CD8-positive, alpha-beta memory T cell (primary cell): ENCODE measurements around the gene USP35. TPM values are rescaled to one million over a fixed set of nuclear protein-coding genes. Genes with fewer than 3 reads are reported as not detected.

Experiments used
- CTCF ChIA-PET: fragments of 350-600 bp; sonication (Branson Sonifier 250); formaldehyde crosslinking; loops from one replicate; lab custom pipeline; 2021; ENCODE audit warnings: antibody characterized with exemption; lab: Charles Lee
- POLR2A ChIA-PET: fragments of 350-600 bp; sonication (Branson Sonifier 250); formaldehyde crosslinking; loops from one replicate; lab custom pipeline; 2021; ENCODE audit warnings: antibody characterized with exemption; lab: Charles Lee
- DNase-seq, 5 donors: peaks; one replicate each; pipeline versions ENCODE4 v3.0.0 to v3.0.0-alpha.2; 2020 to 2022; ENCODE audit warnings: mixed read lengths in 1 of 5
- H3K27ac ChIP-seq: one replicate; pipeline ENCODE4 v1.7.0; 2013; ENCODE audit warnings: low read depth, mild to moderate bottlenecking, low read length, moderate library complexity
- H3K27me3 ChIP-seq: 2 replicates; pipeline ENCODE4 v1.7.0; 2013; ENCODE audit warnings: low read length, mild to moderate bottlenecking; ENCODE audit not compliant: insufficient read depth, poor library complexity, severe bottlenecking
- H3K36me3 ChIP-seq: 2 replicates; pipeline ENCODE4 v1.7.0; 2013; ENCODE audit warnings: mild to moderate bottlenecking, low read length, moderate library complexity; ENCODE audit not compliant: insufficient read depth
- H3K4me1 ChIP-seq: 2 replicates; pipeline ENCODE4 v1.7.0; 2013; ENCODE audit warnings: mild to moderate bottlenecking, low read length, moderate library complexity; ENCODE audit not compliant: insufficient read depth
- H3K4me3 ChIP-seq: 2 replicates; pipeline ENCODE4 v1.7.0; 2013; ENCODE audit warnings: mild to moderate bottlenecking, low read length
- H3K9me3 ChIP-seq: 2 replicates; pipeline ENCODE4 v1.7.0; 2013; ENCODE audit warnings: mild to moderate bottlenecking, low read length
- H3K27ac Mint-ChIP-seq, 8 donors: one replicate each; pipeline ENCODE4 v1.8.0; 2020 to 2021; ENCODE audit warnings: mixed read lengths in 8 of 8, mild to moderate bottlenecking in 6 of 8, inconsistent platforms in 3 of 8, moderate library complexity in 3 of 8
- H3K27me3 Mint-ChIP-seq, 2 donors: one replicate each; pipeline ENCODE4 v1.8.0; 2020 to 2021; ENCODE audit warnings: mixed read lengths in 2 of 2, mild to moderate bottlenecking in 1 of 2, moderate library complexity in 1 of 2
- H3K36me3 Mint-ChIP-seq, 3 donors: one replicate each; pipeline ENCODE4 v1.8.0; 2020 to 2021; ENCODE audit warnings: mixed read lengths in 3 of 3, inconsistent platforms in 1 of 3, mild to moderate bottlenecking in 1 of 3
- H3K4me1 Mint-ChIP-seq, 3 donors: one replicate each; pipeline ENCODE4 v1.8.0; 2020 to 2021; ENCODE audit warnings: mixed read lengths in 3 of 3, inconsistent platforms in 1 of 3, mild to moderate bottlenecking in 1 of 3
- H3K4me3 Mint-ChIP-seq, 7 donors: one replicate each; pipeline ENCODE4 v1.8.0; 2020 to 2021; ENCODE audit warnings: mixed read lengths in 7 of 7, mild to moderate bottlenecking in 6 of 7, moderate library complexity in 4 of 7, inconsistent platforms in 2 of 7
- H3K9me3 Mint-ChIP-seq, 5 donors: one replicate each; pipeline ENCODE4 v1.8.0; 2020 to 2022; ENCODE audit warnings: mixed read lengths in 5 of 5, mild to moderate bottlenecking in 3 of 5, moderate library complexity in 2 of 5, inconsistent platforms in 1 of 5
- polyA plus RNA-seq: library from polyadenylated mRNA; unstranded; fragments of 300-500 nt; fragmentation: Illumina TruSeq; gene quantifications from one replicate; pipeline ENCODE4 v1.2.3, GENCODE V29; 2021
- total RNA-seq, 2 experiments: library from RNA; stranded (reverse); gene quantifications; one replicate each; pipeline ENCODE4 v1.2.3, GENCODE V29; 2021

USP35 gene
- total and polyA plus RNA-seq, 3 experiments from 2014 or later = 1.1 to 4.4 (median 4.4) TPM

- ChIA-PET CTCF (interaction anchor here (0.7 kb wide), 1 partner anchor 8 kb away, joined by 3 read pairs; no protein-coding TSS in a partner anchor), POLR2A (no interaction called here)
- Mint-ChIP-seq H3K36me3 (peaks cover 3 to 51% (median 8%) of the 10 kb centered on the region in 3 donors), H3K9me3 (peaks cover 10 to 39% (median 24%) of the 10 kb centered on the region in 5 donors), H3K27ac (no peak overlapping the region), H3K27me3 (peaks cover 8 to 11% of the 10 kb centered on the region in 2 donors), H3K4me3 (no peak overlapping the region), H3K4me1 (peaks cover 0 to 4% (median 0%) of the 10 kb centered on the region in 3 donors)
- Histone ChIP-seq H3K4me1 (no peaks in the 10 kb centered on the region), H3K9me3 (peaks cover 9% of the 10 kb centered on the region), H3K36me3 (no peaks in the 10 kb centered on the region), H3K27ac (no peak overlapping the region), H3K4me3 (no peak overlapping the region), H3K27me3 (no peaks in the 10 kb centered on the region)
- no peak for DNase-seq
Observed at GRCh38 chr11:78239781-78240180, 51.1 kb downstream of the USP35 start.

- Mint-ChIP-seq H3K9me3 (peaks cover 10 to 41% (median 24%) of the 10 kb centered on the region in 5 donors), H3K4me3 (no peak overlapping the region), H3K36me3 (peaks cover 3 to 51% (median 6%) of the 10 kb centered on the region in 3 donors), H3K27me3 (peaks cover 8 to 9% of the 10 kb centered on the region in 2 donors), H3K4me1 (peaks cover 0 to 4% (median 0%) of the 10 kb centered on the region in 3 donors), H3K27ac (no peak overlapping the region)
- Histone ChIP-seq H3K36me3 (no peaks in the 10 kb centered on the region), H3K4me3 (no peak overlapping the region), H3K27me3 (no peaks in the 10 kb centered on the region), H3K9me3 (peaks cover 9% of the 10 kb centered on the region), H3K27ac (no peak overlapping the region), H3K4me1 (no peaks in the 10 kb centered on the region)
- no peak for DNase-seq
- ChIA-PET CTCF (no interaction called here), POLR2A (no interaction called here)
Observed at GRCh38 chr11:78241475-78241874, 52.8 kb downstream of the USP35 start.

GRCh38 chr11:78244080-78244479 lies 55.4 kb downstream of the USP35 start:
- no peak overlapping the region for H3K27ac ChIP-seq
- Mint-ChIP-seq H3K27me3 (peaks cover 0 to 8% of the 10 kb centered on the region in 2 donors), H3K4me1 (peaks cover 0 to 4% (median 0%) of the 10 kb centered on the region in 3 donors), H3K27ac (no peak overlapping the region), H3K9me3 (peaks cover 10 to 30% (median 24%) of the 10 kb centered on the region in 5 donors), H3K4me3 (no peak overlapping the region), H3K36me3 (peaks cover 3 to 36% (median 6%) of the 10 kb centered on the region in 3 donors)
- H3K27me3 ChIP-seq = no peaks in the 10 kb centered on the region
- H3K9me3 ChIP-seq = peaks cover 9% of the 10 kb centered on the region
- ChIA-PET CTCF (no interaction called here), POLR2A (no interaction called here)
- H3K36me3 ChIP-seq = no peaks in the 10 kb centered on the region
- H3K4me3 ChIP-seq = no peak overlapping the region
- H3K4me1 ChIP-seq = no peaks in the 10 kb centered on the region
- DNase-seq = no peak

- Histone ChIP-seq H3K27me3 (no peaks in the 10 kb centered on the region), H3K36me3 (no peaks in the 10 kb centered on the region), H3K27ac (no peak overlapping the region), H3K4me1 (no peaks in the 10 kb centered on the region), H3K9me3 (peaks cover 9% of the 10 kb centered on the region), H3K4me3 (no peak overlapping the region)
- no peak for DNase-seq
- ChIA-PET POLR2A (no interaction called here), CTCF (no interaction called here)
- H3K27ac Mint-ChIP-seq = peak overlapping the region in 1 of 8 donors; percentile 61
- H3K27me3 Mint-ChIP-seq = peaks cover 0 to 5% of the 10 kb centered on the region in 2 donors
- H3K4me1 Mint-ChIP-seq = peaks cover 0 to 4% (median 0%) of the 10 kb centered on the region in 3 donors
- peaks cover 3 to 36% (median 6%) of the 10 kb centered on the region in 3 donors for H3K36me3 Mint-ChIP-seq
- peaks cover 10 to 29% (median 24%) of the 10 kb centered on the region in 5 donors for H3K9me3 Mint-ChIP-seq
- H3K4me3 Mint-ChIP-seq = no peak overlapping the region
Observed at GRCh38 chr11:78244546-78245255, 56.0 kb downstream of the USP35 start.

- H3K36me3 ChIP-seq = no peaks in the 10 kb centered on the region
- CTCF ChIA-PET = interaction anchor here (1.5 kb wide), 1 partner anchor 8 kb away, joined by 3 read pairs; no protein-coding TSS in a partner anchor
- no peaks in the 10 kb centered on the region for H3K9me3 ChIP-seq
- Mint-ChIP-seq H3K36me3 (peaks cover 0 to 17% (median 1%) of the 10 kb centered on the region in 3 donors), H3K4me1 (peaks cover 0 to 4% (median 0%) of the 10 kb centered on the region in 3 donors), H3K9me3 (peaks cover 0 to 7% (median 2%) of the 10 kb centered on the region in 5 donors), H3K27ac (no peak overlapping the region), H3K27me3 (peaks cover 0 to 1% of the 10 kb centered on the region in 2 donors), H3K4me3 (no peak overlapping the region)
- no peak overlapping the region for H3K4me3 ChIP-seq
- no peak for DNase-seq
- POLR2A ChIA-PET = no interaction called here
- H3K27ac ChIP-seq = no peak overlapping the region
- no peaks in the 10 kb centered on the region for H3K27me3 ChIP-seq
- H3K4me1 ChIP-seq = no peaks in the 10 kb centered on the region
Observed at GRCh38 chr11:78248191-78248590, 59.5 kb downstream of the USP35 start.

GRCh38 chr11:78248903-78249302 lies 60.2 kb downstream of the USP35 start:
- Histone ChIP-seq H3K36me3 (no peaks in the 10 kb centered on the region), H3K27ac (no peak overlapping the region), H3K9me3 (no peaks in the 10 kb centered on the region), H3K4me3 (no peak overlapping the region), H3K4me1 (no peaks in the 10 kb centered on the region), H3K27me3 (no peaks in the 10 kb centered on the region)
- peaks cover 0 to 5% (median 2%) of the 10 kb centered on the region in 5 donors for H3K9me3 Mint-ChIP-seq
- DNase-seq = no peak
- ChIA-PET CTCF (interaction anchor here (1.5 kb wide), 1 partner anchor 9 kb away, joined by 3 read pairs; no protein-coding TSS in a partner anchor), POLR2A (no interaction called here)
- H3K4me3 Mint-ChIP-seq = no peak overlapping the region
- peaks cover 1 to 13% (median 3%) of the 10 kb centered on the region in 3 donors for H3K36me3 Mint-ChIP-seq
- H3K27me3 Mint-ChIP-seq = peaks cover 0 to 1% of the 10 kb centered on the region in 2 donors
- H3K4me1 Mint-ChIP-seq = peaks cover 0 to 4% (median 0%) of the 10 kb centered on the region in 3 donors
- no peak overlapping the region for H3K27ac Mint-ChIP-seq

GRCh38 chr11:78250099-78250498 lies 61.4 kb downstream of the USP35 start:
- ChIA-PET CTCF (no interaction called here), POLR2A (no interaction called here)
- H3K4me3 ChIP-seq = no peak overlapping the region

More at GRCh38 chr11:78250099-78250498, 61.4 kb downstream of the USP35 start:
- Histone ChIP-seq H3K27me3 (no peaks in the 10 kb centered on the region), H3K4me1 (no peaks in the 10 kb centered on the region), H3K36me3 (no peaks in the 10 kb centered on the region), H3K27ac (no peak overlapping the region), H3K9me3 (no peaks in the 10 kb centered on the region)
- H3K9me3 Mint-ChIP-seq = no peaks in the 10 kb centered on the region
- H3K27me3 Mint-ChIP-seq = no peaks in the 10 kb centered on the region
- H3K4me3 Mint-ChIP-seq = no peak overlapping the region
- H3K36me3 Mint-ChIP-seq = peaks cover under 1 to 3% (median 1%) of the 10 kb centered on the region in 3 donors
- DNase-seq = no peak
- H3K4me1 Mint-ChIP-seq = no peaks in the 10 kb centered on the region
- no peak overlapping the region for H3K27ac Mint-ChIP-seq
